Progenitor cell of endocrine pancreas (in vitro differentiated cells): ENCODE data around the gene SFRP5. TPM values are rescaled to one million over a fixed set of nuclear protein-coding genes. Genes with fewer than 3 reads are reported as not detected.

Source experiments
- DNase-seq: peaks from one replicate; pipeline ENCODE4 v3.0.0; 2021; ENCODE audit warnings: low spot score; ENCODE audit not compliant: unreplicated experiment
- H3K27ac Mint-ChIP-seq: 2 replicates; pipeline ENCODE4 v1.8.0; 2021; ENCODE audit warnings: mild to moderate bottlenecking, moderate library complexity, mixed read lengths
- H3K27me3 Mint-ChIP-seq: 2 replicates; pipeline ENCODE4 v1.8.0; 2021; ENCODE audit warnings: mixed read lengths
- H3K36me3 Mint-ChIP-seq: 2 replicates; pipeline ENCODE4 v1.8.0; 2022; ENCODE audit warnings: mixed read lengths; ENCODE audit not compliant: insufficient read depth
- H3K4me1 Mint-ChIP-seq: 2 replicates; pipeline ENCODE4 v1.8.0; 2021; ENCODE audit warnings: low read depth, mixed read lengths
- H3K4me3 Mint-ChIP-seq: 2 replicates; pipeline ENCODE4 v1.8.0; 2021; ENCODE audit warnings: low read depth, mild to moderate bottlenecking, moderate library complexity, mixed read lengths
- H3K9me3 Mint-ChIP-seq: 2 replicates; pipeline ENCODE4 v1.8.0; 2021; ENCODE audit warnings: low read depth, mixed read lengths
- CTCF ChIP-seq: fragments of 200-600 bp; sonication (generic); IDR thresholded peaks from one replicate; pipeline ENCODE4 v1.5.0; 2021; ENCODE audit warnings: antibody characterized with exemption, mild to moderate bottlenecking; ENCODE audit not compliant: unreplicated experiment
- total RNA-seq: library from RNA; stranded (reverse); gene quantifications from 2 replicates; pipeline ENCODE4 v1.2.1, GENCODE V29; 2021

SFRP5 gene
- total RNA-seq, 1 donor from 2014 or later, result 81.0 TPM

GRCh38 chr10:97795886-97796285 lies 24.1 kb upstream of the SFRP5 start:
- DNase-seq, result no peak
- Mint-ChIP-seq H3K4me1 (peaks cover 13% of the 10 kb centered on the region), H3K27ac (no peak overlapping the region), H3K27me3 (peaks cover 5% of the 10 kb centered on the region), H3K36me3 (peaks cover 4% of the 10 kb centered on the region), H3K9me3 (peaks cover 8% of the 10 kb centered on the region), H3K4me3 (no peak overlapping the region)
- TF ChIP-seq CTCF, result peak; percentile 33

GRCh38 chr10:97791824-97792721 lies 20.3 kb upstream of the SFRP5 start:
- no peaks in the 10 kb centered on the region for H3K36me3 Mint-ChIP-seq
- no peak overlapping the region for H3K27ac Mint-ChIP-seq
- H3K27me3 Mint-ChIP-seq, result no peaks in the 10 kb centered on the region
- peak; percentile 87 for TF ChIP-seq CTCF
- peaks cover 26% of the 10 kb centered on the region for H3K4me1 Mint-ChIP-seq
- no peak overlapping the region for H3K4me3 Mint-ChIP-seq
- no peaks in the 10 kb centered on the region for H3K9me3 Mint-ChIP-seq
- peak; percentile 73 for DNase-seq

- peak overlapping the region; percentile 92 for H3K4me3 Mint-ChIP-seq
- H3K9me3 Mint-ChIP-seq, result no peaks in the 10 kb centered on the region
- no peaks in the 10 kb centered on the region for H3K27me3 Mint-ChIP-seq
- H3K27ac Mint-ChIP-seq, result peak overlapping the region; percentile 71
- no peak for TF ChIP-seq CTCF
- H3K4me1 Mint-ChIP-seq, result peaks cover 45% of the 10 kb centered on the region
- no peak for DNase-seq
- no peaks in the 10 kb centered on the region for H3K36me3 Mint-ChIP-seq
Measured at GRCh38 chr10:97789770-97790397, 18.1 kb upstream of the SFRP5 start.

DNA sequence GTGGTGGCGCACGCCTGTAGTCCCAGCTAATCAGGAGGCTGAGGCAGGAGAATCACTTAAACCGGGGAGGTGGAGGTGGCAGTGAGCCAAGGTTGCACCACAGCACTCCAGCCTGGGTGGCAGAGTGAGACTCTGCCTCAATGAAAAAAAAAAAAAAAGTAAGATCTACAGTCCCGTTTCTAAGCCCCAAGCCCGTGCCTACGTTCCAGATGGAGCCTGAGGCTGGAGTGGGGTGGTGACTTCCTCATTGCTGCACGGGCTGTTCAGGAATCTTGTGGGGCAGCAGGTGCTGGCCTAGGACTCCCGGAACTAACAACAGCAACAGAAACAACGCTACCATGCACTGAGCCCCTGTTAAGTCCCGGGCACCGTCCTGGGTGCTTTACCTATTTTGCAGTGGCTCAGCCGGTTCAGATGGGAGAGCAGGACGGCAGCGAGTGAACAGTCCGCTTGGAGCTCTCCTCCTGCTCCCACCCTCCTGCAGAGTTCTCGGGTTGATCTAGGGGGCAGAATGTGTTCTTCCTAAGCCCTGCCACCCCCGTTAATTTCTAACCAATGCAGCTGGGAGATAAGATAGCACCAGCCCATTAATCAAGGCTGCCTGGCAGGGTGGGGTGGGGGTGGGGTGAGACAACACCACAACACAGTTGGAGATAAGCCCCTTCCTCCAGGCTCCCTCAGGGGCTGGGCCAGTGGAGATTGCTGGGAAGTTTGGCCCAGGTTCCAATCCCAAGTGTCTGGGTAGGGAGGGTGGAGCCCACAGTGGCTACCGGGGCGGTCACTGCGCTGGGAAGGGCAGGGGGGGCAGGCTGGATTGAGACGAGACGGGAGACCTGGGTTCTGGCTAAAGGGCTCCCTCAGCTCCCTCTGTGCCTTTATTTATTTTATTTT lies 17.0 kb upstream of the SFRP5 start:
- no peaks in the 10 kb centered on the region for H3K9me3 Mint-ChIP-seq
- peak overlapping the region; percentile 96 for H3K27ac Mint-ChIP-seq
- TF ChIP-seq CTCF, result no peak
- H3K4me1 Mint-ChIP-seq, result peaks cover 51% of the 10 kb centered on the region
- no peaks in the 10 kb centered on the region for H3K27me3 Mint-ChIP-seq
- H3K4me3 Mint-ChIP-seq, result peak overlapping the region; percentile 92
- H3K36me3 Mint-ChIP-seq, result no peaks in the 10 kb centered on the region
- peak; percentile 34 for DNase-seq

DNA sequence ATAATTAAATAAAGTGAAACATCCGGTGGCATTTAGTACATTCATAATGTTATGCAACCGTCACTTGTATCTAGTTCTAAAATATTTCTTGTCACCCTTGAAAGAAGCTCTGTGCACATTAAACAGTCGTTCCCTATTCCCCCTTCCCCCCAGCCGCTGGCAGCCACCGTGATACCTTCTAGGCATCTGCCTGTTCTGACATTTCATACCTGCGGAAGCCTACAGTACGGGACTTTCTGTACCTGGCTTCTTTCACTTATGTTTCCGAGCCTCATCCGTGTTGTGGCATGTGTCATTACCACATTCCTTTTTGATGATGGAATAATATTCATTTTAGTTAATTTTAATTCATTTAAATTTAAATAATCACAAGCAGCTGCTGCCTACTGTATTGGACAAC lies 13.9 kb upstream of the SFRP5 start:
- TF ChIP-seq CTCF, result no peak
- Mint-ChIP-seq H3K4me3 (no peak overlapping the region), H3K9me3 (no peaks in the 10 kb centered on the region), H3K4me1 (peaks cover 58% of the 10 kb centered on the region), H3K27me3 (no peaks in the 10 kb centered on the region), H3K36me3 (no peaks in the 10 kb centered on the region), H3K27ac (peak overlapping the region; percentile 96)
- DNase-seq, result no peak
